HTR-8/SVneo (cell line): ENCODE data around the gene LAPTM4A.

Experiments used
- DNase-seq: peaks from one replicate; pipeline ENCODE4 v3.0.0; 2011; ENCODE audit warnings: low spot score, mixed read lengths; ENCODE audit not compliant: insufficient read length
- FAIRE-seq: peaks from 2 replicates; lab custom pipeline; 2011; peaks lifted over from hg19 to GRCh38; lab: Jason Lieb, UNC

LAPTM4A gene

DNA sequence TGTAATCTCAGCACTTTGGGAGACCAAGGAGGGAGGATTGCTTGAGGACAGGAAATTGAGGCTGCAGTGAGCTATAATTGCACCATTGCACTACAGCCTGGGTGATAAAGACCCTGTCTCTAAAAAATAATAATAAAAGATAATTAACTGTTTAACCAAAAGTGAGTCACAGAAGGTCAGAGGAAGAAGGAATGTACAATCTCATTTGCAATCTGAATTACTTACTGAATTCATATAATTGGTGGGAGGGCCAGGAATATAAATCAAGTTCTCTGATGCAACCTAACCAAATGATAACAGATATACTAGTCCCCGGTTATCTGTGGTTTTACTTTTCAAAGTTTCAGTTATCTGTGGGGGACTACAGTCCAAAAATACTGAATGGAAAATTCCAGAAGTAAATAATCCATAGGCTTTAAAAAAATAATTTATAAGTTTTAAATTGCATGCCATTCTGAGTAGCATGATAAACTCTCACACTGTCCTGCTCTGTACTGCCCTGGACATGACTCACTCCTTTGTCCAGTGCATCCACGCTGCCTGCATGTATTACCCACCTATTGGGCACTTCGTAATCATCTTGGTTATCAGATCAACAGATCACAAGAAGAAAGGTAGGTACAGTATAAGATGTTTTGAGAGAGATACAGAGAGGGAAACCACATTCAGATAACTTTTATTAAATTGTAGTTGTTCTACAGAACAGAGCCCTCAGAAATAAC lies 26.2 kb downstream of the LAPTM4A start:
- no peak for DNase-seq
- FAIRE-seq = no peak

DNA sequence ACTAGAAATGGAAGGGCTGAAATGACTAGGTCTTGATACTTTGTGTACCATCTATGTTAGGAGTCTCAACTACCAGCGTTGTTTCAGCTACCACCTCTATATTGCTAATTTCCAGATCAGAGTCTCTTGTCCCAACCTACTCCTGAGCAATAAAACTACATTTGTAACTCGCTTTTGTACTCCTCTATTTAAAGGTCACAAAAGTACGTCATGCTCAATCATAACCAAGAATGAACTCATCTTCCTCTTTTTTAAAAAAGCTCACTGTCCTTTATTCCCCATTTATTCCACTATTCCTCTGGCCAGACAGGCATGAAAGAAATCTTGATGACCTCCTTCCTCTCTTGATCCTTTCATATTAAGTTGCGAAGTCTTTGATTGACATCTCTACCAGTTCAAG lies 27.7 kb downstream of the LAPTM4A start:
- FAIRE-seq (no peak), DNase-seq (no peak)

- DNase-seq (no peak), FAIRE-seq (no peak)
These were observed 29.9 kb downstream of the LAPTM4A start for GRCh38 chr2:20021405-20022009.

DNA sequence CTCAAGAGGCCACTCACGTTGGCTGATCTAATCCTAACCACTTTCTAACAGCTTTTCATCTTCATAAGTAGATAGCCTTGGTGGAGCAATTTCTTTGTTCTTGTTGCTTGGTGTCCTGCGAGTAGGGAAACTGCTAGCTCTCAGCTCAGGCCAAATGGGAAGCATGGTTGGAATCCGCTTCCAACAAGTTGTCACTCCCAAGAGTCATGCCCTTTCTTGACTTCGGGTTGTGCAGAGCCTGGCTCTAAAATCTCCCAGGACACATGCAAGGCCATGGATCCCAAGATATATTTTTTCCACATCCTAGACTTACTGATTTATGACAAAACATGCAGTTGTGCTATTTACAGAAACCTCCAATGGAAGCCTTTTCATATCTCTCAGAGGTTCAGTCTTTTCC lies 31.7 kb downstream of the LAPTM4A start:
- DNase-seq = no peak
- no peak for FAIRE-seq

DNA sequence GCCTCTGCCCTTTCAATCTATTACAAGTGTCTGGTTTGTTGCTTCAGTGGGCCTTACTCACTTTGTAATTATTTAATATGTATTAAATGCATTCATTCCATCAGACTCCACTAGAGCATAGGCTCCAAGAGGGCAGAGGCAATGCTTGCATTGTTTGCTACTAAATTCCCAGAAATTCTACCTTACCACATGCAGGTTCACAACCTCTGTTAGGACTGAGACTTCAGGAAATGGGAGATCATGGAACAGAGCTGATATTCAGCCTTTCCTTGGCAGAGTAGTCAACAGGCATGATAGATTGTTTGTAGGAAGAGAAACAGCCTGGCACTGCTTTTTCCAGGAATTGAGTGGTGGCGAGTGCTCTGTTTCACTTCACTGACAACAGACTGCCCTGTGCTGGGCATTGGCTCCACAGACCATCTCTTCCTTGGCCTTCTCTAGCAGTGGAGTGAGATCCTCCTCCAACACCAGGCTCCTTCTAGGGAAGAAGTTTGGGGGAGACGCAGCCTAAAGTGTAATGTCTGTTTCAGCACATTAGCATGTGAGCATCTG lies 32.8 kb downstream of the LAPTM4A start:
- FAIRE-seq = no peak
- no peak for DNase-seq

DNA sequence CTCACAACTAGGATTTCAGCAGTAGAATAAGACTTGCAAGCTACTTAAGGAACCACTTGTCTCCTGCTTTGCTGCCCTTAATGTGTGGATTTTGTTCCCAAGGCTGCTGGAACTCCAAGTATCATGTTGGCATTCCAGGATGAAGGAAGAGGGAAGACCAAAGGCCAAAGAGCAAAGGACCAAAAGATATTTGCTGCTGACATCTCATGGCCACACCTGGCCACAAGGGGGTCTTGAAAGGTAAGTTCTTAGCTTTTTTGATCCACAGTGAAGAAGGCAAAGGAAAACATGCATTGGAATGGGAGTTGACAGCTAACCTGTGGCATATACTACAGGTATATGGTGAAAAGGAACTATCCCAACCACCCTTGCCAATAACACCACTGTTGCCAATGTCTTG lies 35.1 kb downstream of the LAPTM4A start:
- DNase-seq (no peak), FAIRE-seq (no peak)

- DNase-seq = peak; percentile 63
- FAIRE-seq = no peak
These were observed 35.8 kb downstream of the LAPTM4A start for GRCh38 chr2:20015482-20016083.

GRCh38 chr2:20013126-20013849 lies 38.1 kb downstream of the LAPTM4A start:
- no peak for DNase-seq
- FAIRE-seq = no peak

DNA sequence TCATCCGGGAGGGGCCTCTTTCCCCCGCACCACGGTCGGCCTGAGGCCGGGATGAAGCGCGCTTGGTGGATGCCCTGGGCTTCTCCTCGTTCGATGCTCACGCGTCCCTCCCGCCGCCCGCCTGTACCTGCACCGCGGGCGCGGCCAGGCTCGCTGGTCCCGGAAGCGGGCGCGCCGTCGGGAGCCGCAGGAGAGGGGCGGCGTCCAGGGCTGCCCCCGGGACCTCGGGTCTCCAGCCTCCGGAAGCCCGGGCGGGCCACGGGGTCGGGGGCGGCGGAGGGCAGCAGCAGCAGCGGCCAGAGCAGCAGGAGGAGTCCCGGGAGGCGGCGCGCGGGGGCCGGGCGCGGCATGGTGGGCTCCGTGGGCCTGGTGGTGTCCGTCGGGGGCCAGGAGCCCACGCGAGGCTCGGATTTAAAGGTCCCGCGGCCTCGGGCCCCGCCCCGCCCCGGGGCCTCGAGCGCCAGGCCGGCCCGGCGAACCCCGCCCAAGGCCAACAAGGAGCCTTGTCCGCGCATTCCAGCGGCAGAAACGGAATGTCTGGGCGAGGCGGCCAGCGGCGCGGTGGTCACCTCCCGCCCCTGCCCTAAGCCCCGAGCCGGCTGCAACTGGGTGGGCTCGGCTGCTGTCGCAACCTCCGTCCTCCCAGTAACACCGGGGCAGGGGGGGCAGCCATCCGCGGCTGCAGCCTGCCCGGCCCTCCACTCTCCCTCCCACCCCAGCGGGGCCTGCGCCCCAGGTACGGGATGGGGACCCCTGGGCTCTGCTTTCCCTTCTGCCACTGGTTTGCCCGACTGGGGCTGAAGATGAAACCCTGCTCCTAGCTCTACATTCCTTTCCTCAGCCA lies 38.9 kb downstream of the LAPTM4A start, which contains the start of gene MATN3:
Gene MATN3, minus strand, starts transcription at position 387 of the 844 bp plus-strand sequence. Its CDS starts 37 bp downstream, at position 350.
- DNase-seq (peak; percentile 70), FAIRE-seq (peak; percentile 73)

GRCh38 chr2:20012032-20012281 lies 39.5 kb downstream of the LAPTM4A start:
- DNase-seq = no peak
- no peak for FAIRE-seq

DNA sequence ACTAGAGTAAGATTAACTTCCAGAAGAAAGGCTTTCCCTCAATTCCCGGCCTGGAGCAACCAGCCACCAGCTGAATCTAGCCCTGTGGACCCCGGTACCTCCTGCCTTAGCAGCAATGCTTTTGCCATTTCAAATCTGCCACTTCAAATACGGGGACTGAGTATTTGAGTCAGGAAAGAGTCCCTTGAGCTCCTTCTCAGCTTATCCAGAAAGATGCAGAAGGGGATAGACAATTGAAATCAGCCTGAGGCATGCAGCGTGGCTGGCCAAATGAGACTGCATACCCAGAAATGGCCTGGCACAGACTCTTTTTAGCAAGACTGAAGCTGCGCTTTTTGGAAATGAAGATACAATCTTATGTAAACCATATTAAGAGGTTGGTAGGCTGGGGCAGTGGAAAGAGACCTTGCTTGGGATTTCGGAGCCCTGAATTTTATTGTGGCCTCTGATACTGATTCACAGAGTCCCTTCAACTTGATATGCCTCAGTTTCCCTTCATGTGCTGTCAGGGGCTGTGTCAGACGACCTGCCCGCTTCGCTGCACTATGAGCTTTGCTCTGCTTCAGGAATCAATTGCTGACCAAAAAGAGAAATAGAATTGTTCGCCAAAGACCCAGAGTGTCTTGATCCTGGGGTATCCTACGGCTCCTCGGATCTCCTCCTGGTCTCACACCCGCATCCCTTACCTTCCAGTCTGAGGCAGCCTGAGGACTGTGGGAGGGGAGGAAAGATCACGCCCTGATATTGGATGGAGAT lies 40.0 kb downstream of the LAPTM4A start:
- DNase-seq (no peak), FAIRE-seq (no peak)

DNA sequence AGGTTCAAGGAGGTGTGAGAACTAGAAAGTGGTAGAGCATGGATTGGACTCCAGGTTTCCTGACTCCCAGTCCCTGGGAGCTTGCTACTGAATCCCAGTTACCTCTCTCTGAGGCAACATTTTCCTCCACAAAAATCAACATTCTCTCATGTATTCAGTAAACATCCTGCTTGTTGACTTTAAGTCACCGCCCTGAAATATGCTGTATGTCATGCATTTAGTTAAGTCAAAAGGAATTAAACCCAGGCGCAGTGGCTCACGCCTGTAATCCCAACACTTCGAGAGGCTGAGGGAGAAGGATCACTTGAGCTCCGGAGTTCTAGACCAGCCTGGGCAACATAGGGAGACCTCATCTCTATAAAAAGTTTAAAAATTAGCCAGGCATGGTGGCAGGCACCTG lies 42.7 kb downstream of the LAPTM4A start:
- DNase-seq (no peak), FAIRE-seq (no peak)

GRCh38 chr2:20005891-20006470 lies 45.4 kb downstream of the LAPTM4A start:
- FAIRE-seq = no peak
- DNase-seq = no peak

GRCh38 chr2:20005067-20005627 lies 46.3 kb downstream of the LAPTM4A start:
- FAIRE-seq = no peak
- no peak for DNase-seq

DNA sequence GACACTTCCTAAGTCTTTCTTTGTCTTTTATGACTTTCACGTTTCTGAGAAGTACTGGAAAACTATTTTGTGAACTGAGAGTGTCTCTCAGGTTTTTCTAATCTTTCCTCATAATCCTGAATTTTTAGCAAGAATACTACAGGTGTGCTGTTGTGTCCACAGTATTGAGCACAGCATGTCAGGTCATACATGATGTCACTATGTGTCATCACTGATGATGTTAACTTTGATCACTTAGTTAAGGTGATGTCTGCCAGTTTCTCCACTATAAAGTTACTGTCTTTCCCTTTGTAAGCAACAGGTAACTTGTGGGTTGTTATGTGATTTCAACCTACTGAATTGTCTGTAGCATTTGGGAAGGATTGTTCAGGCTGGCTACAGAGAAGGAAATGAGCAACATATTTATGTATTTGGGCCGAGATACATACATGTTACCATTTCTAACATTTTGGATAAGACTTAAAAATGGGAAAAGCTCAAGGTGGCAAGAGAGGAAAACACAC lies 50.0 kb downstream of the LAPTM4A start:
- DNase-seq (no peak), FAIRE-seq (peak; percentile 74)

- DNase-seq (no peak), FAIRE-seq (no peak)
These were observed 57.7 kb downstream of the LAPTM4A start for GRCh38 chr2:19993731-19994130.

GRCh38 chr2:19991895-19992294 lies 59.5 kb downstream of the LAPTM4A start:
- DNase-seq (no peak), FAIRE-seq (no peak)

DNA sequence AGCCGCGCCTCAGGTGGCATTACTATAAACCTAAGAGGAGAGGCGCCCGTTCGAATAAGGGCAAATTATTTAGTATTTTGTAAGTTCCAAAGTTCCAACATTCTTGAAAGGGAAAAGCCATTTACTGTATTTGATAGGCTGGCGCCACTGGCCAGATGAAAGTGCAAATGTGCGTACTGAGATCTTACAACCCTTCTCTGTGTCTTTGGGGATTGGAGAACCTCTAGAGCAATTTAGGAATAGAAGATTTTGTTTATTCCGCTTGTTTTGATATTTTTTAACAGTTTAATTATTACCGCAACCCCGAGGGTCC lies 61.1 kb downstream of the LAPTM4A start:
- no peak for DNase-seq
- no peak for FAIRE-seq
